Naive thymus-derived CD8-positive, alpha-beta T cell (primary cell): Measurements from ENCODE around the gene POU2F3. TPM values are rescaled to one million over a fixed set of nuclear protein-coding genes. Genes with fewer than 3 reads are reported as not detected.

Source experiments
- ATAC-seq, 2 donors: fragments of 150-1000 bp; cut with Tn5 transposase in 1 of 2; sonication (Bioruptor Pico), chemical (Tn5 transposase) in 1 of 2; 1 replicate in 1 of 2; 2 replicates in 1 of 2; pipeline ENCODE4 v1.10.0; 2021; ENCODE audit warnings: mild to moderate bottlenecking in 2 of 2, moderate library complexity in 2 of 2
- POLR2A ChIA-PET: fragments of 350-600 bp; sonication (Branson Sonifier 250); formaldehyde crosslinking; loops from one replicate; lab custom pipeline; 2021; ENCODE audit warnings: antibody characterized with exemption; lab: Charles Lee
- DNase-seq, 10 donors: peaks; one replicate each; pipeline versions ENCODE4 v3.0.0 to v3.0.0-alpha.2; 2020 to 2022
- H3K27ac Mint-ChIP-seq, 10 donors: one replicate each; pipeline ENCODE4 v1.8.0; 2020 to 2022; ENCODE audit warnings: mild to moderate bottlenecking in 10 of 10, mixed read lengths in 10 of 10, moderate library complexity in 4 of 10, inconsistent platforms in 1 of 10
- H3K27me3 Mint-ChIP-seq, 5 donors: one replicate each; pipeline ENCODE4 v1.8.0; 2021 to 2022; ENCODE audit warnings: mixed read lengths in 5 of 5
- H3K36me3 Mint-ChIP-seq, 3 donors: one replicate each; pipeline ENCODE4 v1.8.0; 2020 to 2022; ENCODE audit warnings: mixed read lengths in 3 of 3, mild to moderate bottlenecking in 2 of 3, inconsistent platforms in 1 of 3
- H3K4me1 Mint-ChIP-seq, 4 donors: one replicate each; pipeline ENCODE4 v1.8.0; 2021 to 2022; ENCODE audit warnings: mixed read lengths in 4 of 4
- H3K4me3 Mint-ChIP-seq, 10 donors: one replicate each; pipeline ENCODE4 v1.8.0; 2020 to 2022; ENCODE audit warnings: mild to moderate bottlenecking in 10 of 10, mixed read lengths in 10 of 10, moderate library complexity in 6 of 10, inconsistent platforms in 1 of 10
- H3K9me3 Mint-ChIP-seq, 9 donors: one replicate each; pipeline ENCODE4 v1.8.0; 2020 to 2022; ENCODE audit warnings: mixed read lengths in 9 of 9, mild to moderate bottlenecking in 3 of 9, inconsistent platforms in 1 of 9, moderate library complexity in 1 of 9
- polyA plus RNA-seq, 3 donors: library from polyadenylated mRNA; unstranded; fragments of 300-500 nt; fragmentation: Illumina TruSeq; gene quantifications; one replicate each; pipeline ENCODE4 v1.2.3, GENCODE V29; 2021
- total RNA-seq, 8 experiments: library from RNA in 2 of 8; stranded (reverse) in 2 of 8; gene quantifications; one replicate each; pipeline ENCODE4 v1.2.3 and lab custom pipeline; 2021 to 2026

The POU2F3 gene
- total and polyA plus RNA-seq, 5 experiments from 2014 or later, result 0.11 TPM; not detected in 4

DNA sequence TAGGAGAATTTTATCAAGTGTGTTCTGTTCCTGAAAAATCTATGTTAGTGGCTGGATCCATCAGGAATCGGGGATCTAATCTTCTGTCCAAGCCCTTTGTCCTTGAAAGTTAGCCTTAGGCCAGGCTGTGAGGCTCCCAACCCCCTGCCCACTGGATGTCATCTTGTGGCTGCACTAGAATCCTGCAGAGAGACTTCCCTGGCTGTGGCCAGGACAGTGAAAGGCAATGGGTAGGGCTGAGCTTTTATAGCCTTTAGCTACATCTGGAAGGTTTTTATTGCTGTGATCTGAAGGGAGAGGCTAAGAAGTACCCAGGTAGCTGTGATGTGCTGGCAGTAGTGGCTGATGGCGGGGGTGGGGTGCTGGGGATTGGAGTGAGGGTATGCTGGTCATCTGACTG is 27.0 kb upstream of the POU2F3 start:
- POLR2A ChIA-PET, result no interaction called here
- Mint-ChIP-seq H3K4me1 (peaks cover 15 to 32% (median 25%) of the 10 kb centered on the region in 4 donors), H3K4me3 (peak overlapping the region in 5 of 10 donors; percentile 18 to 87 (median 32)), H3K9me3 (no peaks in the 10 kb centered on the region), H3K36me3 (no peaks in the 10 kb centered on the region), H3K27me3 (peaks cover 0 to 12% (median 5%) of the 10 kb centered on the region in 5 donors), H3K27ac (peak overlapping the region in 2 of 10 donors; percentile 15 to 70)
- ATAC-seq (no peak), DNase-seq (no peak)

DNA sequence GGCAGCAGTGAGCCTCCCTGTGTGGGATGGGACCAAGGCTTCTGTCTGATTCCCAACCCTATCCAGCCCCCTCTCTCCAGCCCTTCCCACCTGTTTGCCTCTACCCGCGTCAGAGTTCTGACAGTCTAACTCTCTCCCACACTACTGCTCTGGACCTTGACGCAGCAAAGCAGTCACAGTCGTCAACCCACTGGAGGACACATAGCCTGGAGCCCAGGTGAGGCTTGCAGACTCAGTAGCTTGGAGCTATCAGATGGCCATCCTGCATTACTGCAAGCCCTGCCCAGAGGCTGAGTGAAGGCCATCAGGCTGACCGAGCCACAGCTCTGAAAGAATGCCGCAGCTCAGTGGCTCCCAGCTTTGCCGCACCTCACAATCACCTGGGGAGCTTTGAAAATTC is 25.4 kb upstream of the POU2F3 start:
- Mint-ChIP-seq H3K9me3 (no peaks in the 10 kb centered on the region), H3K27ac (peak overlapping the region in 4 of 10 donors; percentile 4 to 82 (median 59)), H3K27me3 (no peaks in the 10 kb centered on the region), H3K4me3 (peak overlapping the region in 1 of 10 donors; percentile 73), H3K4me1 (peaks cover 14 to 27% (median 25%) of the 10 kb centered on the region in 4 donors), H3K36me3 (no peaks in the 10 kb centered on the region)
- no peak for ATAC-seq
- DNase-seq, result no peak
- POLR2A ChIA-PET, result interaction anchor here (1.3 kb wide), 1 partner anchor 14 kb away, joined by 3 read pairs; no protein-coding TSS in a partner anchor

DNA sequence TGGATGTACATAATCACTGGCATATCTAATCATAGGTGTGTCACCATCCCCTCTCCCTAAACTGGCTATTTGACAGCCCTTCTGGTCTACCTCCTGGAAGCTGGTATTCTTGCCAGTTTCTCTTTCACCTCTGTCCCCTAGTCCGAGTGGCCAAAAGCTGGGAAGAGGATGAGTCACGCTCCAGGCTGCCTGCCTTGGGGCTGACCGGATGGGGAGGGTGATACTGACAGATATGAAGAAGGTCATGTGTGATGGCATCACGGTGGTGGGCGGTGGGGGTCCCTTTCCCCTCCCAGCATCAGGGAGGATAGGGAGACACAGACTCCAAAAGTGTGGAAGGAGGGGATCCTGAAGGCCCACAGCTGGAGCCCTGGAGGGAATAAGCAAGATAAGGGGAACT is 24.3 kb upstream of the POU2F3 start:
- POLR2A ChIA-PET, result no interaction called here
- ATAC-seq, result no peak
- Mint-ChIP-seq H3K9me3 (no peaks in the 10 kb centered on the region), H3K27ac (peak overlapping the region in 3 of 10 donors; percentile 34 to 52 (median 47)), H3K4me3 (no peak overlapping the region), H3K4me1 (peaks cover 14 to 20% (median 18%) of the 10 kb centered on the region in 4 donors), H3K36me3 (no peaks in the 10 kb centered on the region), H3K27me3 (no peaks in the 10 kb centered on the region)
- no peak for DNase-seq

DNA sequence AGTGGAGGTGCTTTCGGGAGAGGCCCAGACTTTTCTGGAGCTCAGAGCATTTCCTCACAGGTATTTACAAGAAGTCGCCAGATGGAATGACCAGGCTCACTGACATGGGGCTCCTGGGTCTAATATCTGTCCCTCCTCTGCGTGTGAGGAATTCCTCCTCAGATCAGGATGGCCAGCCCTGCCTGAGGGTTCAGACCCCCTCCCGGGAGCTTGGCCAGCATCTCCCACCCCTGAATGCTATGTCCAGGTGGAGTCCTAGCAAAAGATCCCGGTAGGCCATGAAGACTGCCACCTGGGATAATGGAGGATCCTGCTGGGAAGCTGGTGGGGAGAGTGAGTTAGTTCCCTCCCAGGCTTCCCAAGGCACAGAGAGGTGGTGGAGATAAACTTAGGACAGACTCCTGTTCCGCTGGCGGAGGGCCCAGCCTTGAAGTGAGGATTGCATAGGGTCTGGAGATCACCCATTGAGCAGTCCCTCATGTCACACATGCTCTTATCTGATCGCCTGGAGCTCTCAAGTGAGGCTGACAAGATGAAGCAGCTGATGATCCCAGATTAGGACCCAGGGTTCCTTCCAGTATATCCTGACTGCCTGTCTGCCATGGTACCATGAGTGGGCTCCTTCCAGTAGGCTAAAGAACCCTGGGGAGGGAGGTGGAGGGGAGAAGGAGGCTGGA is 23.4 kb upstream of the POU2F3 start:
- ATAC-seq, result no peak
- Mint-ChIP-seq H3K4me1 (peaks cover 14 to 18% (median 16%) of the 10 kb centered on the region in 4 donors), H3K36me3 (no peaks in the 10 kb centered on the region), H3K27me3 (no peaks in the 10 kb centered on the region), H3K27ac (peak overlapping the region in 1 of 10 donors; percentile 59), H3K9me3 (no peaks in the 10 kb centered on the region), H3K4me3 (no peak overlapping the region)
- POLR2A ChIA-PET, result no interaction called here
- no peak for DNase-seq

DNA sequence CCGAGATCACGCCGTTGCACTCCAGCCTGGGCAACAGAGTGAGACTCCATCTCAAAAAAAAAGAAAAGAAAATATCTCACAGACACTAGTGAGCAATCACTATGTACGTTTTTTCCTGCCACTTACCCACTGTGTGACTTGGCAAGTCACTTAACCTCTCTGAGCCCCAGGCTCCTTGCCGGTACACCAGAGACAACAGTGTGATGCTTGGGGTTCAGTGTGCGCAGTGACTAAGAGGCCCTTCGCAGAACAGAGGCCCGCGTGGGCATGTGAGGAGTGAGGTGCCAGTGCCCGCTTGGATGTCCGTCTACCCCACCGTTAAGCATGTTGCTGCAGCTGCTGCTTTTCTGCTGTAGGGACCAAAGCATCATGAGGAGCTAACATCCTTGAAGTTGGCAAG is 22.4 kb upstream of the POU2F3 start:
- H3K4me3 Mint-ChIP-seq, result no peak overlapping the region
- DNase-seq (no peak), ATAC-seq (no peak)
- POLR2A ChIA-PET, result no interaction called here
- H3K4me1 Mint-ChIP-seq, result peaks cover 5 to 10% (median 8%) of the 10 kb centered on the region in 4 donors
- no peaks in the 10 kb centered on the region for H3K36me3 Mint-ChIP-seq
- peak overlapping the region in 1 of 10 donors; percentile 53 for H3K27ac Mint-ChIP-seq
- no peaks in the 10 kb centered on the region for H3K9me3 Mint-ChIP-seq
- no peaks in the 10 kb centered on the region for H3K27me3 Mint-ChIP-seq

DNA sequence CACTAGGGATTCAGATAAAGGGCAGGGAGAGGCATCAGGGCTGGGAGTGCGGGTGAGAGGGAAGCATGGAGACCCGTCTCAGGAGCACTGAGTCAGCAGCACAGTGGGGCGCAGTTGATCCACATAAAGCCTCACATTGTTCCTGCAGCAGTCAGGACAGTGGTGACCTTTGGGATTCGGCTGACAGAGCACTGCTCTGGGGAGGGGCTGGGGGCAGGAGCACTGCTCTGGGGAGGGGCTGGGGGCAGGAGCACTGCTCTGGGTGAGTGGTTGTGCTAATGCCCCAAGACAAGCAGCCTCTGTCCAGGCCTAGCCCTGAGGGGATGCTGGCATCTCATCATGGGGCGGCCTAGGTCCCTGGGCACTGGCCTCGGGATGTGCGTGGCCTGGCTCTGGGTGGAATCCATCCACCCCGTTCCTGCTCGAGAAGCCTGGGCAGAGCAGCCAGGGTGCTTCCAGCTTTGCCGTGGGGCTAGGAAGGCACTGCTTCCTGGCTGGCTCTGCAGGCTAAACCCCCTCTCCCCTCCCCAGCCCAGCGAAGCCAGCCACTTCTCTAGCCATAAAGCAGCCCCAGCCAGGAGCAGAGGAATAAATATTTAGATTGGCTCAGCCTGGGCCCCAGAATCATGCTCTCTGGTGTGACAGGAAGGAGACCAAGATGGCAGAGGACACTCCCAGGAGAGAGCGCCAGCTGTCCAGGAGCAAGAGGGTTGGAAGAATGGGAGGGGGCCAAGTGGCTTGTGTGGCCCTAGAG is 21.8 kb upstream of the POU2F3 start:
- Mint-ChIP-seq H3K27ac (peak overlapping the region in 2 of 10 donors; percentile 15 to 53), H3K4me3 (no peak overlapping the region), H3K27me3 (no peaks in the 10 kb centered on the region), H3K9me3 (no peaks in the 10 kb centered on the region), H3K36me3 (no peaks in the 10 kb centered on the region), H3K4me1 (peaks cover under 1 to 8% (median 6%) of the 10 kb centered on the region in 4 donors)
- no peak for DNase-seq
- ATAC-seq, result no peak
- POLR2A ChIA-PET, result no interaction called here

DNA sequence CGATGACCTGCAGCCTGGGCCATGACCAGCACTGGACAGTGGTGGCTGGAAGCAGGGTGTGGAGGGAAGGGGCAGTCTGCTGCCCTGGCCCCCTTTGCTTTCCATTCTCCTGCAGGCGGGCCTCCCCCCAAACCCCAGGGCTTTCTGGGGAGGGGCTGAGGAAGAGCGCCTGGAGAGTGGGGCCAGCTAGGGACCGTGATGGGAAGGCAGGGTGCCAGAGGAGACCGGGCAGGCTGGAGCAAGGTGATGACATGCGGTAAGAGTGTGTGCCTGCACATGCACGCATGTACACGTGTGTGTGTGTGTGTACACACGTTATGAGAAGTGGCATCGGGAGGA is 21.3 kb upstream of the POU2F3 start:
- ATAC-seq (no peak), DNase-seq (no peak)
- POLR2A ChIA-PET, result no interaction called here
- no peaks in the 10 kb centered on the region for H3K27me3 Mint-ChIP-seq
- H3K27ac Mint-ChIP-seq, result no peak overlapping the region
- H3K9me3 Mint-ChIP-seq, result no peaks in the 10 kb centered on the region
- H3K4me3 Mint-ChIP-seq, result no peak overlapping the region
- no peaks in the 10 kb centered on the region for H3K36me3 Mint-ChIP-seq
- peaks cover 2 to 10% (median 5%) of the 10 kb centered on the region in 4 donors for H3K4me1 Mint-ChIP-seq

DNA sequence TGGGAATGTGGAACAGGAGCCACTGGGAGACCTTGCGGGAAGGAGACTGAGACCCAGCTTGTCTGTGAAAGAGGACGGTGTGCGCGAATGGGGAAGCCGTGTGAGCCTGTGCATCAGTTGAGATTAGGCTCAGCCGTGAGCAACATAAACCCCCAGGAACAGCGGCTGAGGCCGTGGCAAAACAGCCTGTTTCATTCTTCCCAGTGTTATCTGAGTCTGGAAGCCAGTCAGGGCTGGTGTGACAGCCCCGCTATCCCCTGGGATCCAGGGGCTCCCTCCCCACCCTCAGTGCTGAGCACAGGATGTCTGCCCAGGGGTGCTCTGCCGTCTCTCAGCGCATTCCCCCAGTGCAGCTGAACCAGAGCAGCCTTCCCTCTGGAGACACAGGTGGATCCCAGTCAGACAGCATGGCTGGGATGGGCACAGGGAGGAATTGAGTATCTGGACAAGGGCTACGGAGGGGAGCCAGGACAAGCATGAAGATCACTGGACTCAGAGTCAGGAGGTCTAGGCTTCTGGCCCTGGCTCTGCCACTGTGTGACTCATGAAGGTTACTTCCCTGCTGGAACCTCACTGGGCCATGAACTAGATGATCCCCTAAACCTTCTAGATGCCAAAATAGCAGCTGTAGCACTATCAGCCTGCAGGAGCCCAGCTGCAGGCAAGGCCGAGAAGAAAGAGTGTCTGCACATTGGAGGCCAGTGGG is 20.6 kb upstream of the POU2F3 start:
- Mint-ChIP-seq H3K27me3 (no peaks in the 10 kb centered on the region), H3K9me3 (no peaks in the 10 kb centered on the region), H3K27ac (no peak overlapping the region), H3K36me3 (no peaks in the 10 kb centered on the region), H3K4me3 (no peak overlapping the region), H3K4me1 (peaks cover 5 to 14% (median 8%) of the 10 kb centered on the region in 4 donors)
- DNase-seq (no peak), ATAC-seq (no peak)
- POLR2A ChIA-PET, result no interaction called here

DNA sequence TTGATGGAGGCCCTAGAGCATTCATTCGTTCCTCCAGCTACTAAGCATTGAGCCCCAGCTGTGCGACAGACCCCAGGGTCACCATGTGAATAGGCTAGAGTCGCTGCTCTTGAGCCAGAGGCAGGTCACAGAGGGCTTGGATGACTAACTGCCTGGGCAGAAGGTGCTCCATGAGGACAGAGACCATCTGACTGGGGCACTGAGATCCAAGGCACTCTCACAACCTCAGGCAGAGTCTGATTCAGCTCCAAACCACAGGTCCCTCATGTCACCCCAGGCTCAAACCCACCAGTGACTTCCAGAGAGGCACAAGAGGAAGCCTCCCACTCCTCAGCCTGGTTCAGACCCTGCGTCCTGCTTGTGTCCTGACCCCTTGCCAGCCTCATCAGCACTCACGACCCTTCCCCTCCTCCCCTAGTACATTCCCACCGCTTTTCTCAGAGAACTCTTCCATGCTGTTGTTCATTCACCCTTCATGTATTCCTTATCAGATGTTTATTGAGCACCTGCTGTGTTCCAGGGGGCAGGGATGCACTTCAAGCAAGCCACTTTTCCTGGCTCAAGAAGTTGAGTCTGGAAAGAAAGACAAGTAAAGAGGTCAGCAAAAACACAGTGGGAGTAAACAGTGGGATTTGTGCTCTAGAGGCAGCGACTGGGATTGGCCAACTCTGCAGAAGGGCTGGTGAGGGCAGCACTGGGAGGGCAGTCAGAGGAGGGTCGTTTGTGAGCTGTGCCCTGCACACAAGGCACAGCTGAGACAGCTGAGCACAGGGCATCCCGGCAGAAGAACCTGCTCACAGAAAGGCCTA is 19.8 kb upstream of the POU2F3 start:
- Mint-ChIP-seq H3K36me3 (no peaks in the 10 kb centered on the region), H3K9me3 (no peaks in the 10 kb centered on the region), H3K4me1 (peaks cover 12 to 17% (median 13%) of the 10 kb centered on the region in 4 donors), H3K27me3 (no peaks in the 10 kb centered on the region), H3K4me3 (no peak overlapping the region), H3K27ac (peak overlapping the region in 2 of 10 donors; percentile 24 to 47)
- DNase-seq (no peak), ATAC-seq (no peak)
- POLR2A ChIA-PET, result no interaction called here

DNA sequence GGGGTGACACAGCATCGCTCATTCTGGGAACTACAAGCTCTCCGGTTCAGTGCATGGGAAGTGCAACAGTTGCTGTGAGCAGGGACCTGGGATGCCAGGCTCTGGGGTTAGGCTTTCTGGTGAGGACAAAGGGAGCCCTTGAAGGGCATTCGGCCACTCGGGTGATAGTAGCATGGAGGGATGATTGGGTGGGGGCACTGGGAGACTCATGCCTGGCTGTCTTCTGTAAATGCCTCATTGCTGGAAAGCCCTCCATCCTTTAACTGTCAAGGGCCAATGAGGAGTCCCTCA is 19.2 kb upstream of the POU2F3 start:
- no peak for DNase-seq
- H3K27ac Mint-ChIP-seq, result no peak overlapping the region
- no peaks in the 10 kb centered on the region for H3K9me3 Mint-ChIP-seq
- ATAC-seq, result no peak
- H3K27me3 Mint-ChIP-seq, result no peaks in the 10 kb centered on the region
- peaks cover 12 to 19% (median 14%) of the 10 kb centered on the region in 4 donors for H3K4me1 Mint-ChIP-seq
- H3K4me3 Mint-ChIP-seq, result no peak overlapping the region
- H3K36me3 Mint-ChIP-seq, result no peaks in the 10 kb centered on the region
- POLR2A ChIA-PET, result no interaction called here

DNA sequence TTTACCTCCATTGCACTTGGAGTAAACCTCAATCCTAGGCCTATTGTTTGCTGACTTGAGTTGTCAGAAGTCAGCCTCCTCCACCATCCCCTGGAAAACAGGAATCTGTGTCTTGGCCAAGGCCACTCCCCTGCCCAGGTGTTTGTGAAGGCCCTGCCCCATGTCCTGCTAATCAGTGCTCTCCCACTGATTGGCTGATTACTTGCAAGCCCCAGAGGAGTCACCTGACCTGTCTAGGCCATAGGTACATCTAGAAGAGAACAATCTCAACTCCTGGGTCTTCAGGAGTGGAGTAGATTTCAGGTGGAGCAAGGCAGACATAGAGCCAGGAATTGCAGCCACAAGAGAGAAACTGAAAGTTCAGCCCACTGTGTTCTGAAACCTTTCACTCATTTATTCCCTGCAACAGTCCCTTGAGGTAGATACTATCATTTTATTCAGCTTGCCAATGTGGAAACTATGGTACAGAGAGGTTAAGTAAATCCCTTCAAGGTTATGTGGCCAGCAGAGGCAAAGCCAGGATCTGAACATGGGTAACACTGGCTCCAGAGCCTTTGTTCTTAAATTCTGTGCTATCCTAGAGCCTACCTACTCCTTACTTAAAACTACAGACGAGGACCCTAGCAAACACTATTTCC is 18.7 kb upstream of the POU2F3 start:
- POLR2A ChIA-PET, result no interaction called here
- Mint-ChIP-seq H3K4me3 (no peak overlapping the region), H3K36me3 (no peaks in the 10 kb centered on the region), H3K4me1 (peaks cover 14 to 23% (median 17%) of the 10 kb centered on the region in 4 donors), H3K9me3 (no peaks in the 10 kb centered on the region), H3K27me3 (peaks cover 0 to 1% (median 0%) of the 10 kb centered on the region in 5 donors), H3K27ac (no peak overlapping the region)
- ATAC-seq (no peak), DNase-seq (no peak)

DNA sequence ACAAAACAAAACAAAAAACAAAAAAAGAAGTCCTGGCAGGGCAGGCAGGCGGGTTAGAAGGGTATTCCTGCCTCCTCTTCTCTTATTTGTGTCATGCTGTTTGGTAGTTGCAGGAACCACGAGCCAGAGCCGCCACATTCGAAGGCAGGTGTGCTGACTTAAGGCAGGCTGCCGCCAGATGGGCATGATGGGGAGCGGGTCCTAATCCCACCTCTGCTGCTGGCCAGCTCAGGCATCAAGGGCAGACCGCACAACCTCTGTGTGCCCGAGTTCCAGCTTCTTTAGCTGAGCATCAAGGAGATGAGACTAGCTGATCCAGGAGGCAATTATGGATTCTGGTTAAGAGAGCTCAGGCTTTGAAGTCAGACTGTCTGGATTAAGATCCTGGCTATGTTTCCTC is 17.0 kb upstream of the POU2F3 start:
- Mint-ChIP-seq H3K27ac (no peak overlapping the region), H3K9me3 (no peaks in the 10 kb centered on the region), H3K4me3 (no peak overlapping the region), H3K27me3 (peaks cover 0 to 1% (median 0%) of the 10 kb centered on the region in 5 donors), H3K4me1 (peaks cover 14 to 23% (median 17%) of the 10 kb centered on the region in 4 donors), H3K36me3 (peaks cover 0 to 2% (median 0%) of the 10 kb centered on the region in 3 donors)
- no peak for DNase-seq
- POLR2A ChIA-PET, result interaction anchor here (0.7 kb wide), 1 partner anchor 560 kb away, joined by 3 read pairs; no protein-coding TSS in a partner anchor
- no peak for ATAC-seq
